GM12878 (cell line): Measurements from ENCODE around the gene CARD9. TPM values are rescaled to one million over a fixed set of nuclear protein-coding genes. Genes with fewer than 3 reads are reported as not detected.

Experiments
- ATAC-seq: fragments of 200-7000 bp; cut with Tn5 transposase; 3 replicates; pipeline ENCODE4 v1.9.1; 2020; ENCODE audit warnings: mild to moderate bottlenecking, moderate library complexity
- BruUV-seq: library from RNA; stranded (reverse); fragments of 400-500 nt; replicated peaks from 2 replicates; lab custom pipeline; 2021; lab: Mats Ljungman, UMichigan
- CTCF ChIA-PET: fragments of 300-600 bp; sonication (Branson Sonifier 250); formaldehyde crosslinking; extraction: SDS; loops from one replicate; lab custom pipeline; 2021; ENCODE audit warnings: inconsistent platforms; lab: Yijun Ruan, JAX
- POLR2A ChIA-PET: fragments of 350-600 bp; formaldehyde crosslinking; extraction: SDS; loops from one replicate; lab custom pipeline; 2021; ENCODE audit warnings: inconsistent platforms; lab: Charles Lee
- RAD21 ChIA-PET: fragments of 300-600 bp; sonication (Branson Sonifier 250); formaldehyde crosslinking; loops from one replicate; lab custom pipeline; 2023; ENCODE audit warnings: antibody characterized with exemption; ENCODE audit not compliant: unreplicated experiment; lab: Charles Lee
- SMC1A ChIA-PET: fragments of 300-600 bp; sonication (Branson Sonifier 250); formaldehyde crosslinking; loops from one replicate; lab custom pipeline; 2023; ENCODE audit not compliant: unreplicated experiment, uncharacterized antibody; lab: Charles Lee
- DNase-seq: peaks from one replicate; pipeline ENCODE4 v3.0.0-alpha.2; 2011; ENCODE audit warnings: low read depth, low spot score
- FAIRE-seq: peaks from 3 replicates; lab custom pipeline; 2011; peaks lifted over from hg19 to GRCh38; lab: Jason Lieb, UNC
- H2AFZ ChIP-seq: 2 replicates; pipeline ENCODE4 v1.6.0; 2011; ENCODE audit warnings: low read depth, low read length, control low read depth; ENCODE audit not compliant: control insufficient read depth
- H3K27ac ChIP-seq: 2 replicates; pipeline ENCODE4 v1.5.1; 2011; ENCODE audit warnings: control low read depth; ENCODE audit not compliant: control insufficient read depth, insufficient read depth
- H3K27me3 ChIP-seq, 2 experiments: replicated peaks in 1 of 2; 2 replicates each; pipeline versions ENCODE4 v1.6.0 to v1.6.1; 2011; ENCODE audit warnings: low read length in 1 of 2; ENCODE audit not compliant: control insufficient read depth in 2 of 2, insufficient read depth in 2 of 2
- H3K36me3 ChIP-seq, 2 experiments: 2 replicates each; pipeline ENCODE4 v1.5.1; 2011; ENCODE audit warnings: low read length in 1 of 2; ENCODE audit not compliant: control insufficient read depth in 2 of 2, insufficient read depth in 2 of 2
- H3K4me1 ChIP-seq: 2 replicates; pipeline ENCODE4 v1.6.1; 2011; ENCODE audit warnings: mild to moderate bottlenecking, low read length, moderate library complexity, mixed read lengths; ENCODE audit not compliant: control insufficient read depth, insufficient read depth
- H3K4me2 ChIP-seq: 2 replicates; pipeline ENCODE4 v1.6.0; 2011; ENCODE audit warnings: control low read depth; ENCODE audit not compliant: control insufficient read depth, insufficient read depth
- H3K4me3 ChIP-seq: fragments of 200-600 bp; sonication (generic); 2 replicates; pipeline ENCODE4 v1.5.1; 2016
- H3K79me2 ChIP-seq: 2 replicates; pipeline ENCODE4 v1.6.0; 2011; ENCODE audit warnings: low read length; ENCODE audit not compliant: control insufficient read depth, insufficient read depth
- H3K9ac ChIP-seq: 2 replicates; pipeline ENCODE4 v1.8.0; 2011; ENCODE audit warnings: low read length, control low read depth, mixed read lengths; ENCODE audit not compliant: control insufficient read depth, insufficient read depth
- H3K9me3 ChIP-seq: replicated peaks from 3 replicates; pipeline ENCODE4 v1.5.1; 2011; ENCODE audit warnings: mild to moderate bottlenecking, low read length; ENCODE audit not compliant: control insufficient read depth, insufficient read depth
- H4K20me1 ChIP-seq: 2 replicates; pipeline ENCODE4 v1.6.0; 2011; ENCODE audit not compliant: control insufficient read depth, insufficient read depth
- BCL11A ChIP-seq: IDR thresholded peaks from 2 replicates; pipeline ENCODE4 v1.6.1; 2011; ENCODE audit warnings: low read depth, low read length
- MAX ChIP-seq: IDR thresholded peaks from 2 replicates; pipeline ENCODE4 v1.6.1; 2012; ENCODE audit warnings: low read depth, low read length, improper control_type of control experiment
- MYB ChIP-seq: fragments of 150-350 bp; IDR thresholded peaks from 2 replicates; pipeline ENCODE4 v1.6.1; 2014; ENCODE audit warnings: mild to moderate bottlenecking, low read depth, low read length, borderline replicate concordance
- RELB ChIP-seq: fragments of 450-650 bp; IDR thresholded peaks from 2 replicates; pipeline ENCODE4 v1.6.1; 2017; ENCODE audit warnings: low read depth, mild to moderate bottlenecking, moderate library complexity
- STAT1 ChIP-seq: fragments of 450-650 bp; conservative IDR thresholded peaks from 2 replicates; pipeline ENCODE4 v1.6.1; 2014; ENCODE audit warnings: antibody characterized with exemption, mild to moderate bottlenecking
- ZSCAN29 ChIP-seq: fragments of 450-650 bp; IDR thresholded peaks from 2 replicates; pipeline ENCODE4 v1.6.1; 2017; ENCODE audit warnings: mild to moderate bottlenecking, moderate library complexity
- WGBS: methylation state at CpG from one replicate; pipeline ENCODE4 v1.1.6; 2016; ENCODE audit warnings: low lambda C conversion rate; ENCODE audit not compliant: insufficient replicate concordance, insufficient coverage; ENCODE audit errors: missing lambda C conversion rate; 5-methylcytosine and 5-hydroxymethylcytosine counted together
- in situ Hi-C: fragments of 300-500 bp; cut with MboI; formaldehyde crosslinking; loops from 9 replicates; pipeline ENCODE4 v1.14.3; 2018; ENCODE audit warnings: mixed read lengths
- intact Hi-C: fragments of 100-400 bp; cut with micrococcal nuclease; formaldehyde crosslinking; loops from one replicate; pipeline ENCODE4 v1.14.2; 2022; ENCODE audit not compliant: unreplicated experiment
- polyA plus RNA-seq, 11 experiments: library from polyadenylated mRNA; depleted of rRNA in 4 of 11; unstranded in 6 of 11; stranded (reverse) in 5 of 11; fragments of >200 nt; fragmentation: Nextera tagmentation in 4 of 11; fragmentation: Illumina TruSeq in 1 of 11; extraction: Ambion mirVana in 4 of 11; extraction: Trizol in 1 of 11; gene quantifications; 1 replicate in 1 of 11; 2 replicates in 10 of 11; pipeline versions ENCODE4 v1.2.1 to v1.2.3, GENCODE V29; 2011 to 2016; ENCODE audit warnings: inconsistent platforms in 2 of 11, missing spikeins in 2 of 11, low read depth in 1 of 11
- total RNA-seq, 4 experiments: library from RNA; depleted of rRNA in 3 of 4; stranded (reverse); fragments of >200 nt in 3 of 4; fragmentation: Illumina TruSeq in 1 of 4; extraction: Trizol in 1 of 4; gene quantifications; 2 replicates each; pipeline versions ENCODE4 v1.2.1 to v1.2.3, GENCODE V29; 2013 to 2021

Gene CARD9
- total and polyA plus RNA-seq, 10 of the 15 experiments (the other 5 are each of a cell fraction or from before 2014, with no cell fraction given), result 0.11 to 4.9 (median 1.8) TPM; not detected in 1

- intact Hi-C loops (no loop called here), in situ Hi-C loops (no loop called here)
- DNase-seq (no peak), FAIRE-seq (no peak), ATAC-seq (no peak)
- Histone ChIP-seq H4K20me1 (no peaks in the 10 kb centered on the region), H3K27ac (no peak overlapping the region), H3K4me2 (no peak overlapping the region), H3K4me1 (no peaks in the 10 kb centered on the region), H3K27me3 (peaks cover 0 to 2% of the 10 kb centered on the region in 2 experiments; a peak in 3 of 4 replicates), H3K4me3 (no peak overlapping the region), H3K36me3 (no peaks in the 10 kb centered on the region), H3K9me3 (no peaks in the 10 kb centered on the region), H3K79me2 (no peaks in the 10 kb centered on the region), H2AFZ (no peak overlapping the region), H3K9ac (no peak overlapping the region)
- TF ChIP-seq MYB, result no peak
- ChIA-PET CTCF (no interaction called here), SMC1A (no interaction called here), POLR2A (no interaction called here), RAD21 (no interaction called here)
- 52% methylated on average over 17 of the region's 17 CpGs for WGBS
- no TSS peak for BruUV-seq
These were observed 40.0 kb downstream of the CARD9 start for GRCh38 chr9:136333486-136333885.

- FAIRE-seq, result no peak
- 53% methylated on average over 12 of the region's 12 CpGs for WGBS
These were observed 40.4 kb downstream of the CARD9 start for GRCh38 chr9:136333045-136333444.

More at GRCh38 chr9:136333045-136333444, 40.4 kb downstream of the CARD9 start:
- no TSS peak for BruUV-seq
- ATAC-seq (no peak), DNase-seq (no peak)
- SMC1A ChIA-PET, result no interaction called here
- Histone ChIP-seq H3K9ac (no peak overlapping the region), H3K9me3 (no peaks in the 10 kb centered on the region), H3K4me3 (no peak overlapping the region), H3K4me2 (no peak overlapping the region), H3K27me3 (peaks cover 3% of the 10 kb centered on the region in 2 experiments; a peak in 3 of 4 replicates), H4K20me1 (no peaks in the 10 kb centered on the region), H3K27ac (no peak overlapping the region), H3K79me2 (no peaks in the 10 kb centered on the region), H3K4me1 (no peaks in the 10 kb centered on the region), H2AFZ (no peak overlapping the region), H3K36me3 (no peaks in the 10 kb centered on the region)
- TF ChIP-seq MAX (no peak), BCL11A (no peak), STAT1 (no peak), RELB (no peak), ZSCAN29 (no peak)
- intact Hi-C loops (no loop called here), in situ Hi-C loops (no loop called here)
- POLR2A ChIA-PET, result no interaction called here
- CTCF ChIA-PET, result no interaction called here
- RAD21 ChIA-PET, result no interaction called here
